GM18867 (cell line): Measurements from ENCODE around the gene MYH10.

Source experiments
- ATAC-seq: cut with Tn5 transposase; IDR thresholded peaks from one replicate; pipeline ENCODE4 v1.9.1; 2021; ENCODE audit warnings: mild to moderate bottlenecking, moderate library complexity; ENCODE audit not compliant: unreplicated experiment

Gene MYH10

DNA sequence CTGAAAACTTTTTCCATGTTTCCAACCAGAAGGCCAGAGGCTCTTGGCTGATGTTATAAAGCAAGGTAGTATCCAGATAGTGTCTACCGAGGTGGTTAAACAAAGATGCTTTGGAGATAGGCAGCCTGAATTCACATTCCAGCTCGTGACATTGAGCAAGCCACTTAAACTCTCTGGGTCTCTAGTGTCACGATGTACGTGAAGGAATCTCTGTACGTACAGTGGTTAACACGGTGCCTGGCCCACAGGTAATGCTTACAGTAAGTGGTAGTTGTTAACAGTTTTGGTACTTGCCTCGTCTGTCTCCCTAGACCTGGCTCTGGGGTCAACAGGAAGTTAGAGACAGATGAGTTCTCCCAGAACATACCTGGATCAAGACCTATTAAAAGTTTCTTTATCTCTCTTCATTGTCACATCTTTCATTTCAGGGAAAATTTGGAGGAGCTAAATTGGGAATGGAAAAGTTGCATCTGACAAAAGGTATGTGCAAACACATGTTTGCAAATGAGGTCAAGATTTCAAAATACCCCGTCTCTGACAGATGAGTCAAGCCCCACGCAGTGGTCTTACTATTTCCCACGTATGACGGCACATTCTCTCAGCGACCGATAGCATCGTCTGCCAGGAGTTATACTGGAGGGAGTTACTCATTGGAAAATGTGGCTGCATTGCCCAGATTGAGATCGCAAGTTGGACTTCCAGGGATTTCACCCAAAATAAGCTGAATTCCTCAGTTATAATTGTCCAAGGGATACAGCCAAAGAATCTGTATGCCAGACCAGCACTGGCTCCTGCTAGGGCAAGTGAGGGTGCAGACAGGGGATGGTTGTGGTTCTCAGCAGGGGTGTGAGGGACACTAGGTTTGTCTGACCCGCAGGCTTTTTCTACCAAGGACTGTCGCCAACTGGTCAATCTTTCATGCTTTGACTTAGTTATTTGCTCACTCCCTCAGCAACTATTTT, 18.9 kb upstream of the MYH10 start:
- ATAC-seq = no peak

DNA sequence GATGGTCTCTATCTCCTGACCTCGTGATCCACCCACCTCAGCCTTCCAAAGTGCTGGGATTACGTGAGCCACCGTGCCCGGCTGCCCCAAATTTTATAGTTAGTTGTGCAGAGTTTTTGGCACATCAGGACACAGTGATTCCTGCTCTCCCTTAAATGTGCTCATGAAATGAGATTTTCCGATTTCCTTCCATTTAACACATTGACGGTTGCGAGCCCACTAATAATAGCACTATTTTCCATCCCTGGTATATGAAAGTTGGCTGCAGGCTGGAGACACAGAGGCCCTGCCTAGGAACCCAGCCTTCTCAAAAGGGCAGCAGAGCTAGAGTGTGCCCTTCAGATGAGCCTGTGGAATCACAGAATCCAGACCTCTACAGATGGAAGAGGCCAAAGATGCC, 17.4 kb upstream of the MYH10 start:
- ATAC-seq = no peak

- ATAC-seq = no peak
Observed at GRCh38 chr17:8647202-8647601, 16.7 kb upstream of the MYH10 start.

DNA sequence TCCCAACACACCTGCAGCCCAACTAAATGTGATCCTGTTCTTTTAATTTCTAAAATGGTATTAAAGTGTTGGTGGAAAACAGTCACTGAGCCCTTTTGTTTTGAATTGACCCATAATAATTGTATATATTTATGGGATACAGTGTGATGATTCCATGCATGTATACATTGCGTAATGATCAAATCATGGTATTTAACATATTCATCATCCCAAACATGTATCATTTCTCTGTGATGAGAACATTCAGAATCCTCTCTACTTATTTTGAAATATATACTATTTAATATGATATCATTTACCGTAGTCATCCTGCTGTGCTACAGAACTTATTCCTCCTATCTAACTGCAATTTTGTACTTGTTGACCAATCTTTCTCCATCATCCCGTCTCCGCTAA, 14.0 kb upstream of the MYH10 start:
- no peak for ATAC-seq

- ATAC-seq = no peak
Observed at GRCh38 chr17:8643855-8644506, 13.5 kb upstream of the MYH10 start.

GRCh38 chr17:8639709-8640108, 9.2 kb upstream of the MYH10 start:
- no peak for ATAC-seq

- no peak for ATAC-seq
Observed at GRCh38 chr17:8632061-8632460, 1.5 kb upstream of the MYH10 start.

DNA sequence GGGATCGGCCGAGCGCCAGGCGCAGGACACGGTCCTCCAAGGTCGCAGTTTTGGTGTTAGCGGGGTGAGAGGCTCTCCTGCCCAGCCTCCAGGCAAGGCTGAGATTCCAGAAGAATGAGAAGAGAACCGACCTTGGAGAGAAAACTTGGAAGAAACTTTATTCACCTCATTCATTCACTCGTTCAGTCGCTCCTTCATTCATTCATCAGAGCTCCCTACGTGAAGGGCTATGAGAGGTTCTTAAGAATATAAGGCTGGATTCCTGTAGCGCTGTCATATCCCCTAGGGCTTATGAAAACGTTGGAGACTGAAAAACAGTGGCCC, 991 bp upstream of the MYH10 start:
- no peak for ATAC-seq

DNA sequence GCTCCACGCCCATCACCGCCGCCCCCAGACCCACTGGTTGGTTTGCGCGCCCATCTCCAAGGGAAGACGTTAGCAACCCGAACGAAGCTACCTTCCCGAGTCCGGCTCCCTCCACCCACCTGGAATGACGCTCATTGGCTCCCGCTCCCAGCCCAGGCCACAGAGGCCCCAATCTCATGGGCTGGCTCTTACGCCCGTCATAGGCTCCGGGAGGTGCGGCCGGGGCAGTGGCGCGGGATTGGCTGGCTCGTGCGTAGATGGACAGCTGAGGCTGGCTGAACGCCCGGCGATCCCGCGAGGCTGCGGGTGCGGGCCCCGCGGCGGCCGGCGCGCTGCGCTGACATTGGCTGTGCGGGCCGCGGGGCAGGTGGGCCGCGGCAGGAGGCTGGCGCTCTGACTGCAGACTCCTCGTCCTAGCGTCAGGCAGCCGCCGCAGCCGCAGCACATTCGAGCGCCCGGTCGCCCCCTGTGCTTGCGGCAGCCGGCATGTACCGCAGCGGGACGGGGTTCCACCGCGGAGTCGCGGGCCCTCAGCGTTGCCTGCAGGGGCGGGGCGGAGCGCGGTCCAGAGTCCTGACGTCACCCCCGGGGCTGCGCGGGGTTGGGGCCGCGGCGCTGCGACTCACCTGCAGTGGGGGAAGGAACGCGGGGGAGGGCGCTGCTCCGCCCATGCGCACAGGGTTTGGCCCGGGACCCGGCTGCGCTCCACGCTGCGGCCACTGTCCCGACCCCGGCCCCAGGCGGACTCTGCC, 453 bp upstream of the MYH10 start:
- ATAC-seq = peak; percentile 94

DNA sequence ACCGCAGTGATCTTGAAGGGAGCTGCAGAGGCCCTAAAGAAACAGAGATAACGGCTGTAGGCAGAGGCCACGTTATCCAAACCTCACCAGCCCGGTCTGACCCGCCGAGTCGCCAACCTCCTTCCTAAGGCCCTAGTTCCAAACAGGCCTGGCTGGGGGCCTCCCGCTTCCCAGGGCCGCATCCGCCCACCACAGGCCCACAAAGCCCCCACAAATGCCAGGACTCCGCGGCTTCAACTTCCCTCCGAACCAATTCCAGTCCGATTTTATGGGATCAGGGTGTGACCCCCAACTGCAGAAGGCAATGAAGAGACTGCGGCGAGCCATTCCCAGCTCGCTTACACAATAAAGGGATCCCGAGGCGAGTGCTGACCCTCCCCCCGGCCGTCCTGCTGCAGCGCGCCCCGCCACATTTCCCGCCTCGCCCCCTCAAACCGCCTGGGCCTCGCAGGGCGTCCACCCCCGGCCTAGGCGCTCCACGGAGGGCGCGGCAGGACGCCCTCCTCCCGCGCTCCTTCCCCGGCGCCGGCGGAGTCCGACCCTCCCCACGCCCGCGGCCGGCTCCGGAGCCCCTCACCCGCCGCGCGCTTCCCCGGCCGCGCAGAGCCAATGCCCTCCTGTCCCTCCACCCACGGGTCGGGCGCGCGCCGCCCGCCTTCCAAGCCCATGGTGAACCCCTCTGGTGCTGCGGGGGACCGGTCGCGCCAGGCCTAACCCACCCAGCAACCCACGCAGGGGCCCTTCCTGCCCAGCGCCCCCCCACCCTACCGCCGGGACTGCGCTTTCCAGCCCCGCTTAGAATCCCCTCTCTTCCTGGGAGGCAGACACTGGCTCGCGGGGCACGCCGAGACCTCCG, 926 bp downstream of the MYH10 start:
- no peak for ATAC-seq

DNA sequence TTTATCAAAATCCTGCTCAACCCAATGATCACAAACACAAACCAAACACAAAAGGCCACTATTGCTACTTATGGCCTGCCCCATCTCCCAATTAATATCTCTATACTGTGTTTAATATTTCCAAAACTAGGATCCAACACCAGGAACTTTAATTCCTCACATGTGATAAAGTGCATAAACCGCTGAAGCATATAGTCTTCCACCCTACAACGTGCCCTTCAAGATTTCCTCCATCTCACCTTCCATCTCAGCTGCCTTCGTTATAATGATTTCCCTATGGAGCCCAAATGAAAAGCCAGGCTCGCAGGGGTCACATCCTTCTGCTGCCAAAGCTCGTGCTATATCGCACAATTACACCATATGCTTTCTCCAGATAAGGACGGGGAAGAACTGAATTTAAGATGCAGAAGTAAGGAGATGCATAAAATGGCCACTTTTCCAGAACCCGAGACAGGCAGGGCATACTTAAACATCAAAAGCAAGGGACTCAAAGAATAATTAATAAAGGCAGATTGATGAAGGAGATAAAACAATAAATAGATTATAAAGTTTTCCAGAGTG, 1.8 kb downstream of the MYH10 start:
- ATAC-seq = no peak

DNA sequence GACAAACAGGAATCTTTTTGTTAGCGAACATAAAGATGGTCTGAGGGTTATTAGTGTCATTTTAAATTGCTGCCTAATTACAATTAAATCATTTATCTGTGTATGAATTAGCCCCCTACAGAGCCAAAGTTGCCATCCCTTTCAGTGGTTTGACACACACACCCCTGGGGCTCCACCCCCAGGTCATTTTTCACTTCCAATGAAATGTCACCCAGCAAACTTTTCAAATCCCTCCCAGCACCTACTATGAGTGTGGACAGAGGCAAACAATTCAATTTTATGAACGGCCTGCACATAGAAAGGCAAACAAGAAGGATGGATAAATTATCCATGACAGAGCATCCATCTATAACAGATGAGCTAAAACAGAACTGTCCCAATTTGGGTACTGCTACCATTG, 2.4 kb downstream of the MYH10 start:
- ATAC-seq = no peak

GRCh38 chr17:8623591-8623990, 6.9 kb downstream of the MYH10 start:
- no peak for ATAC-seq

DNA sequence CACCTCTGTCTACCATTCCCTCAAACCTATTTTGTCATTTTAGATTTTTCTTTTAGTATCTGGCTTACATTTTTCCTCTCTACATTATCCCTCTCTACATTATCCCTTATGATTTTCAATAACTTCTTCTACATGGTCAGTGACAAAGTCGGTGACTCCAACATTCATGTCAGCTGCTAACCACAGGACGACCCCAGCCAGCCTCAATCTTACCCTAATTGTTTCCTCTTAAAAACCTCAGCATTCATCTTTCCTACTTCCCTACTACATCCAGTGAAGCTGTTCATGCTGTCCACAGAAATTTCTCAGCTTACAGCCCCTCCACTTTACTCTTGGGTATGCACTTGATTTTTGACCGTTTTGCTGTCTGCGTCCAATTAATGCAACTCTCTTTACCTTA, 8.3 kb downstream of the MYH10 start:
- no peak for ATAC-seq

DNA sequence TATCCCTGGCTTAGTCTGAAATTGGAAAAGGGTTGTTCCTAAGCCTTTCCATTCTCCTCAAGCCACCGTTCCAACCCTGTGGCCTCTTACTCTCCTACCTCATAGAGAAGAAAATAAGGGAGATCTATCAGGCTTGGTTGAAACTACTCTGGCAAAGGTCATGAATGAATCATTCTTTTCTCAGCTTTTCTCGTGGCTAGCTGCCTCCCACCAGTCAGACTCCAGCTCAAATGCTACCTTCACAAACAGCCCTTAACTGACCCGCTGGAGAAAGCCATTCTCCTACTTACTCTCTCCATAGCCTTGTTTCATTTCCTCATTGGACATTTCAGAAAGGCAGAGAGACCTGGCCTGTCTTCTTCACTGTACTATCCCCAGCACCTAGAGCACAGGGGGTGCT, 8.9 kb downstream of the MYH10 start:
- ATAC-seq = no peak

DNA sequence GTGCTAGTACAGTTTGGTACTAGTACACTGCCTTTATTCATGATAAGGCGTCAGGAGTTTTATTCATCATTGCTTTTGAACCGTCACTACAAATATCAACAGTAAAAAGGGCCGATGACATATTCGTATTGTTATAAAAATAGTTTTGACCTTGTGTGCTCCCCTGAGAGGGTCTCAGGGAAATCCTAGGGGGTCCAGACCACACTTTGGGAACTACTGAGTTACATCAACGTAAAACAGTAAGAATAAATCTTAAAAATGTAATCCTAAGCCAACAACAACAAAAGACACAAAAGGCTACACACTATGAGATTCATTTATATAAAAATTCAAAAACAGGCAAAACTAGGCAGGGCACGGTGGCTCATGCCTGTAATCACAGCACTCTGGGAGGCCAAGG, 11.2 kb downstream of the MYH10 start:
- ATAC-seq = no peak

DNA sequence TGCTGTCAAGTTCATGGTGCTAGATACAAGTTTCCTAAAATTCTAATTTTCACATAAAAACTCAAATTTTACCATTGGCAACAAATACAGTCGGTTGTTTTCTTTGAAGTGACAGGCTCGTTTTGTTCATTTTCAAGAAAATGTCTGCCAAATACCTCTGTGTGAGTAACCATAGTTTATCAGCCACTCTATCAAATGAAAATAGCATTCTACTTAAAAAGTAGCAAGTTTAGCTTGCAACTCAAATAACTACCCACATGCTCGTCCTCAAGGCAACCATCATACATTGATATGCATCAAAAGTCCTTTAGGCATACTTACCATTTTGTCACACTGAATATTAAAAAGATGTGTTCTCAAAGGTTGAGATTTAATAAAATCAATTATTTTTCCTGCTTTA, 11.7 kb downstream of the MYH10 start:
- no peak for ATAC-seq

- no peak for ATAC-seq
Observed at GRCh38 chr17:8614988-8615387, 15.5 kb downstream of the MYH10 start.

DNA sequence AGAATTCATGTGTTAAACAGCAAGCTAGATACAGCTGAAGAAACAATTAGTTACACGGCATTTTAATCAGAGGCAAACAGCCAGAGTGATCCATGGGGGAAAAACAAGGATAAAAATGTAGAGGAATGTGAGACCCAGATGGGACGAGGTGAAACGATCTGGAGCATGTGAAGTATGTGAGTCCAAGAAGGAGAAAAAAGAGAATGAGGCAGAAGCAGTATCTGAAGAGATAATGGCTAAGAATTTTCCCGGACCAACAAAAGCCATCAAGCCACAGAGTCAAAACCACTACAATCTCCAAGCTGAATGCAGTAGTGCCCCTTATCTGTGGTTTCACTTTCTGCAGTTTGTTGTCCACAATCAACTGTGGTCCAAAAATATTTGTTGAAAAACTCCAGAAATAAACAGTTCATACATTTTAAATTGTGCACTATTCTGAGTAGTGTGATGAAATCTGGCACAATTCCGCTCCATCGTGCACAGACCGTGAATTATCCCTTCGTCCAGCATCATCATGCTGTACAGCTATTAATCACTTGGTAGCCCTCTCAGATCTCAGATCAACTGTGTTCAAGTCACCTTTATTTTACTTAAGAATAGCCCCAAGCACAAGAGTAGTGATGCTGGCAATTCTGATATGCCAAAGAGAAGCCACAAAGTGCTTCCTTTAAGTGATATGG, 18.8 kb downstream of the MYH10 start:
- no peak for ATAC-seq

GRCh38 chr17:8611137-8611536, 19.4 kb downstream of the MYH10 start:
- no peak for ATAC-seq
